ENCODE data around the gene MTCH2. TPM values are rescaled to one million over a fixed set of nuclear protein-coding genes. Genes with fewer than 3 reads are reported as not detected.

Gene MTCH2
- total and polyA plus RNA-seq, 2 donors (not counting 1 experiment from before 2014, with no cell fraction given): 18.1 to 26.9 TPM

DNA sequence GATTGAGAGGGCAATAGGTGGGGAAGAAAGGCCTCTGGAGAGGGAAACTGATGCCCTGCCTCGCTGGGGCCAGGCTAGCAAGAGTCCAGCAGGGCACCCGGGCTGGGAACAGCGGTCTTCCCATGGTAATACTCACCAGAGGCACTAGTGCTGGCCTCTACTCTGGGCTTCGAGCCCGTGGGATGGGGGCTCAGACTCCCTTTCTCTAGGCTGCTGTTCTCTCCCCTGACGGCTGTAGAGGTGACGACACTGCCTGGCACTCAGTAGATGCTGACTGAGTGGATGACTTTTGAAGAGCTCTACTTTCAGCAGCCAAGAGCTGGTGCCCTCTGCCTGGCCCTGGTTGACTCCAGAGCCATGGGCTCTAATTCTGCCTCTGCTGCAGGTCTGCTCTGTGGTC is 47.3 kb downstream of the MTCH2 start:
- POLR2A ChIA-PET: no interaction called here

More for the DNA sequence above, 47.3 kb downstream of the MTCH2 start:
- Histone ChIP-seq H4K20me1 (ENCODE audit: control insufficient read depth, insufficient read depth, low read length, poor library complexity, severe bottlenecking) (no peaks in the 10 kb centered on the region), H3K36me3 (replicated peaks in 1 of 2; ENCODE audit: control extremely low read depth in 1 of 2, control insufficient read depth in 1 of 2, extremely low read depth in 1 of 2, insufficient read depth in 2 of 2, low read length in 1 of 2) (no peaks in the 10 kb centered on the region), H3K79me2 (ENCODE audit: control insufficient read depth, insufficient read depth, low read length) (no peaks in the 10 kb centered on the region), H3K4me3 (ENCODE audit: control extremely low read depth in 1 of 5, extremely low read depth in 1 of 5, insufficient read depth in 1 of 5, low read depth in 2 of 5, low read length in 4 of 5) (no peak overlapping the region), H3K4me1 (ENCODE audit: control insufficient read depth in 2 of 2, insufficient read depth in 2 of 2, low read length in 2 of 2) (peaks cover 15% of the 10 kb centered on the region in 2 donors), H3K9me3 (ENCODE audit: control extremely low read depth in 1 of 3, control insufficient read depth in 2 of 3, insufficient read depth in 1 of 3, low read length in 2 of 3) (no peaks in the 10 kb centered on the region), H3K27me3 (replicated peaks in 1 of 4; ENCODE audit: control extremely low read depth in 1 of 4, control insufficient read depth in 3 of 4, insufficient read depth in 4 of 4, low read length in 3 of 4) (peaks cover 0 to 40% (median 20%) of the 10 kb centered on the region in 4 experiments), H3K4me2 (replicated peaks; ENCODE audit: low read depth, low read length, poor library complexity, severe bottlenecking) (no peak overlapping the region), H2AFZ (ENCODE audit: insufficient read depth, low read depth, low read length, poor library complexity, severe bottlenecking) (no peak overlapping the region), H3K9ac (ENCODE audit: low read length) (no peak overlapping the region), H3K27ac (ENCODE audit: low read length in 2 of 2) (no peak overlapping the region)
- peaks cover 42% of the 10 kb centered on the region for H3K27me3 Mint-ChIP-seq
- ATAC-seq (ENCODE audit: low read depth) (no peak), DNase-seq (no peak)
- peaks cover 9% of the 10 kb centered on the region for H3K4me1 Mint-ChIP-seq
- 87% methylated on average over 7 of the region's 7 CpGs for WGBS (ENCODE audit: insufficient coverage)
- TF ChIP-seq CTCF (IDR thresholded peaks at IDR 0.05): no peak
- TF ChIP-seq EZH2 (IDR thresholded peaks at IDR 0.05; ENCODE audit: borderline replicate concordance, insufficient read depth, low read depth, low read length, poor library complexity, severe bottlenecking): no peak
- H3K9me3 Mint-ChIP-seq (ENCODE audit: insufficient read depth): no peaks in the 10 kb centered on the region
- intact Hi-C loops (cut with micrococcal nuclease): no loop called here
- no peak overlapping the region for H3K4me3 Mint-ChIP-seq
- CTCF ChIA-PET: interaction anchor here (1.4 kb wide), 1 partner anchor 10 kb away, joined by 3 read pairs; no protein-coding TSS in a partner anchor
- H3K27ac Mint-ChIP-seq: no peak overlapping the region
